Measurements from ENCODE around the gene BACE1. TPM values are rescaled to one million over a fixed set of nuclear protein-coding genes. Genes with fewer than 3 reads are reported as not detected.

Gene BACE1
- total RNA-seq, 1 experiment from 2014 or later: 8.5 TPM

DNA sequence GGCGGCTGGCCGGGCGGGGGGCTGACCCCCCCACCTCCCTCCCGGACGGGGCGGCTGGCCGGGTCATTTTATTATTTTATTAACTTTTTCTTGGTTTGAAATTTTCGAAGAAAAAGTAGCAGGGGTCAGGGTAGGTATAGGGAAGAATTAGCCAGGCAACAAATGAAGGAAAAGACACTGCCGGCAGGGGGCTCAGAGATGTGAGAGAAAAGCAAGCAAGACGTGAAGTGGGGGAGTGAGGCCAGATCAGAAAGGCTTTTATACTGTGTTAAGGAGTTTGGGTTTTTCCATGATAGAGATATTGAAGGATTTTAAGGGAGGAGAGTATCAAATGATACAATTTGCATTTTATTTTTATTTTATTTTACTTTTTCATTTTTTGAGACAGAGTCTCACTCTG lies 64.5 kb downstream of the BACE1 start:
- Mint-ChIP-seq H3K4me3 (no peak overlapping the region), H3K27me3 (ENCODE audit: low read depth) (no peaks in the 10 kb centered on the region), H3K36me3 (peaks cover 47% of the 10 kb centered on the region), H3K27ac (no peak overlapping the region), H3K9me3 (no peaks in the 10 kb centered on the region), H3K4me1 (no peaks in the 10 kb centered on the region)
- CTCF ChIA-PET: no interaction called here
- TF ChIP-seq MYBL2 (CRISPR knock-in tag; IDR thresholded peaks at IDR 0.05) (no peak), ZNF423 (CRISPR knock-in tag; IDR thresholded peaks at IDR 0.05) (no peak), ZNF219 (CRISPR knock-in tag; IDR thresholded peaks at IDR 0.05; ENCODE audit: borderline replicate concordance) (no peak), ZNF263 (CRISPR knock-in tag; IDR thresholded peaks at IDR 0.05; ENCODE audit: low read depth) (no peak), EMX1 (CRISPR knock-in tag; IDR thresholded peaks at IDR 0.05) (no peak), RORB (CRISPR knock-in tag; IDR thresholded peaks at IDR 0.05) (no peak), CREB1 (CRISPR knock-in tag; IDR thresholded peaks at IDR 0.05) (no peak), ZNF671 (CRISPR knock-in tag; IDR thresholded peaks at IDR 0.05) (no peak), SP1 (CRISPR knock-in tag; conservative IDR thresholded peaks at IDR 0.05) (no peak), SMAD4 (CRISPR knock-in tag; IDR thresholded peaks at IDR 0.05) (no peak), TCF7 (CRISPR knock-in tag; IDR thresholded peaks at IDR 0.05; ENCODE audit: low read depth) (no peak), TP53 (CRISPR knock-in tag; IDR thresholded peaks at IDR 0.05) (no peak), RELA (CRISPR knock-in tag; IDR thresholded peaks at IDR 0.05; ENCODE audit: borderline replicate concordance) (no peak), SMAD3 (CRISPR knock-in tag; IDR thresholded peaks at IDR 0.05; ENCODE audit: borderline replicate concordance) (no peak)
- TF ChIP-seq, protein P1, sequence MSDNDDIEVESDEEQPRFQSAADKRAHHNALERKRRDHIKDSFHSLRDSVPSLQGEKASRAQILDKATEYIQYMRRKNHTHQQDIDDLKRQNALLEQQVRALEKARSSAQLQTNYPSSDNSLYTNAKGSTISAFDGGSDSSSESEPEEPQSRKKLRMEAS (CRISPR knock-in tag; IDR thresholded peaks at IDR 0.05): no peak
- TF ChIP-seq, protein P2, sequence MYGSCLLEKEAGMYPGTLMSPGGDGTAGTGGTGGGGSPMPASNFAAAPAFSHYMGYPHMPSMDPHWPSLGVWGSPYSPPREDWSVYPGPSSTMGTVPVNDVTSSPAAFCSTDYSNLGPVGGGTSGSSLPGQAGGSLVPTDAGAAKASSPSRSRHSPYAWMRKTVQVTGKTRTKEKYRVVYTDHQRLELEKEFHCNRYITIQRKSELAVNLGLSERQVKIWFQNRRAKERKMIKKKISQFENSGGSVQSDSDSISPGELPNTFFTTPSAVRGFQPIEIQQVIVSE (CRISPR knock-in tag; IDR thresholded peaks at IDR 0.05; ENCODE audit: borderline replicate concordance): no peak
- TF ChIP-seq, protein P3, sequence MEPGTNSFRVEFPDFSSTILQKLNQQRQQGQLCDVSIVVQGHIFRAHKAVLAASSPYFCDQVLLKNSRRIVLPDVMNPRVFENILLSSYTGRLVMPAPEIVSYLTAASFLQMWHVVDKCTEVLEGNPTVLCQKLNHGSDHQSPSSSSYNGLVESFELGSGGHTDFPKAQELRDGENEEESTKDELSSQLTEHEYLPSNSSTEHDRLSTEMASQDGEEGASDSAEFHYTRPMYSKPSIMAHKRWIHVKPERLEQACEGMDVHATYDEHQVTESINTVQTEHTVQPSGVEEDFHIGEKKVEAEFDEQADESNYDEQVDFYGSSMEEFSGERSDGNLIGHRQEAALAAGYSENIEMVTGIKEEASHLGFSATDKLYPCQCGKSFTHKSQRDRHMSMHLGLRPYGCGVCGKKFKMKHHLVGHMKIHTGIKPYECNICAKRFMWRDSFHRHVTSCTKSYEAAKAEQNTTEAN (CRISPR knock-in tag; IDR thresholded peaks at IDR 0.05): no peak
- TF ChIP-seq, protein P4, sequence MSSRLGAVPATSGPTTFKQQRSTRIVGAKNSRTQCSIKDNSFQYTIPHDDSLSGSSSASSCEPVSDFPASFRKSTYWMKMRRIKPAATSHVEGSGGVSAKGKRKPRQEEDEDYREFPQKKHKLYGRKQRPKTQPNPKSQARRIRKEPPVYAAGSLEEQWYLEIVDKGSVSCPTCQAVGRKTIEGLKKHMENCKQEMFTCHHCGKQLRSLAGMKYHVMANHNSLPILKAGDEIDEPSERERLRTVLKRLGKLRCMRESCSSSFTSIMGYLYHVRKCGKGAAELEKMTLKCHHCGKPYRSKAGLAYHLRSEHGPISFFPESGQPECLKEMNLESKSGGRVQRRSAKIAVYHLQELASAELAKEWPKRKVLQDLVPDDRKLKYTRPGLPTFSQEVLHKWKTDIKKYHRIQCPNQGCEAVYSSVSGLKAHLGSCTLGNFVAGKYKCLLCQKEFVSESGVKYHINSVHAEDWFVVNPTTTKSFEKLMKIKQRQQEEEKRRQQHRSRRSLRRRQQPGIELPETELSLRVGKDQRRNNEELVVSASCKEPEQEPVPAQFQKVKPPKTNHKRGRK (CRISPR knock-in tag; IDR thresholded peaks at IDR 0.05; ENCODE audit: borderline replicate concordance): no peak
- TF ChIP-seq, protein P5, sequence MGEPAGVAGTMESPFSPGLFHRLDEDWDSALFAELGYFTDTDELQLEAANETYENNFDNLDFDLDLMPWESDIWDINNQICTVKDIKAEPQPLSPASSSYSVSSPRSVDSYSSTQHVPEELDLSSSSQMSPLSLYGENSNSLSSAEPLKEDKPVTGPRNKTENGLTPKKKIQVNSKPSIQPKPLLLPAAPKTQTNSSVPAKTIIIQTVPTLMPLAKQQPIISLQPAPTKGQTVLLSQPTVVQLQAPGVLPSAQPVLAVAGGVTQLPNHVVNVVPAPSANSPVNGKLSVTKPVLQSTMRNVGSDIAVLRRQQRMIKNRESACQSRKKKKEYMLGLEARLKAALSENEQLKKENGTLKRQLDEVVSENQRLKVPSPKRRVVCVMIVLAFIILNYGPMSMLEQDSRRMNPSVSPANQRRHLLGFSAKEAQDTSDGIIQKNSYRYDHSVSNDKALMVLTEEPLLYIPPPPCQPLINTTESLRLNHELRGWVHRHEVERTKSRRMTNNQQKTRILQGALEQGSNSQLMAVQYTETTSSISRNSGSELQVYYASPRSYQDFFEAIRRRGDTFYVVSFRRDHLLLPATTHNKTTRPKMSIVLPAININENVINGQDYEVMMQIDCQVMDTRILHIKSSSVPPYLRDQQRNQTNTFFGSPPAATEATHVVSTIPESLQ (CRISPR knock-in tag; IDR thresholded peaks at IDR 0.05): no peak
- ATAC-seq: no peak
- DNase-seq (ENCODE audit: low spot score): no peak
- POLR2A ChIA-PET: no interaction called here

DNA sequence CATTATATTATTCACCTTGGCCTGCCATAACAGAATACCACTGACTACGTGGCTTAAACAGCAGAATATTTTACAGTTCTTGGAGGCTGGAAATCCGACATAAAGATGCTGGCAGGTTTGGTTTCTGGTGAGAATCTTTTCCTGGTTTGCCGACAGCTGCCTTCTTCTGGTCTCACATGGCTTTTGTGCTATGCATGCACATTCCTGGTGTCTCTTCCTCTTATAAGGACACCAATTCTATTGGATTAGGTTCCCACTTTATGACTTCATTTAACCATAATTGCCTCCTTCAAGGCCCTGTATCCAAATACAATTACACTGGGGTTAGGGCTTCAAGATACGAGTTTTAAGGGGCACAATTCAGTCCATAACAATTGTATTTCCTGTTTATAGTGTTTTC lies 66.5 kb downstream of the BACE1 start:
- ChIA-PET POLR2A (no interaction called here), CTCF (no interaction called here)
- Mint-ChIP-seq H3K27me3 (ENCODE audit: low read depth) (no peaks in the 10 kb centered on the region), H3K9me3 (no peaks in the 10 kb centered on the region), H3K4me1 (no peaks in the 10 kb centered on the region), H3K36me3 (peaks cover 61% of the 10 kb centered on the region), H3K27ac (no peak overlapping the region), H3K4me3 (no peak overlapping the region)
- ATAC-seq (no peak), DNase-seq (ENCODE audit: low spot score) (no peak)
- TF ChIP-seq CREM (CRISPR knock-in tag; IDR thresholded peaks at IDR 0.05): no peak
- no peak for TF ChIP-seq ZNF671 (CRISPR knock-in tag; IDR thresholded peaks at IDR 0.05)
- TF ChIP-seq, protein P6, sequence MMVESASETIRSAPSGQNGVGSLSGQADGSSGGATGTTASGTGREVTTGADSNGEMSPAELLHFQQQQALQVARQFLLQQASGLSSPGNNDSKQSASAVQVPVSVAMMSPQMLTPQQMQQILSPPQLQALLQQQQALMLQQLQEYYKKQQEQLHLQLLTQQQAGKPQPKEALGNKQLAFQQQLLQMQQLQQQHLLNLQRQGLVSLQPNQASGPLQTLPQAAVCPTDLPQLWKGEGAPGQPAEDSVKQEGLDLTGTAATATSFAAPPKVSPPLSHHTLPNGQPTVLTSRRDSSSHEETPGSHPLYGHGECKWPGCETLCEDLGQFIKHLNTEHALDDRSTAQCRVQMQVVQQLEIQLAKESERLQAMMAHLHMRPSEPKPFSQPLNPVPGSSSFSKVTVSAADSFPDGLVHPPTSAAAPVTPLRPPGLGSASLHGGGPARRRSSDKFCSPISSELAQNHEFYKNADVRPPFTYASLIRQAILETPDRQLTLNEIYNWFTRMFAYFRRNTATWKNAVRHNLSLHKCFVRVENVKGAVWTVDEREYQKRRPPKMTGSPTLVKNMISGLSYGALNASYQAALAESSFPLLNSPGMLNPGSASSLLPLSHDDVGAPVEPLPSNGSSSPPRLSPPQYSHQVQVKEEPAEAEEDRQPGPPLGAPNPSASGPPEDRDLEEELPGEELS (CRISPR knock-in tag; IDR thresholded peaks at IDR 0.05): no peak
- no peak for TF ChIP-seq JAZF1 (CRISPR knock-in tag; IDR thresholded peaks at IDR 0.05)
- no peak for TF ChIP-seq SP1 (CRISPR knock-in tag; conservative IDR thresholded peaks at IDR 0.05)
- TF ChIP-seq, protein P7, sequence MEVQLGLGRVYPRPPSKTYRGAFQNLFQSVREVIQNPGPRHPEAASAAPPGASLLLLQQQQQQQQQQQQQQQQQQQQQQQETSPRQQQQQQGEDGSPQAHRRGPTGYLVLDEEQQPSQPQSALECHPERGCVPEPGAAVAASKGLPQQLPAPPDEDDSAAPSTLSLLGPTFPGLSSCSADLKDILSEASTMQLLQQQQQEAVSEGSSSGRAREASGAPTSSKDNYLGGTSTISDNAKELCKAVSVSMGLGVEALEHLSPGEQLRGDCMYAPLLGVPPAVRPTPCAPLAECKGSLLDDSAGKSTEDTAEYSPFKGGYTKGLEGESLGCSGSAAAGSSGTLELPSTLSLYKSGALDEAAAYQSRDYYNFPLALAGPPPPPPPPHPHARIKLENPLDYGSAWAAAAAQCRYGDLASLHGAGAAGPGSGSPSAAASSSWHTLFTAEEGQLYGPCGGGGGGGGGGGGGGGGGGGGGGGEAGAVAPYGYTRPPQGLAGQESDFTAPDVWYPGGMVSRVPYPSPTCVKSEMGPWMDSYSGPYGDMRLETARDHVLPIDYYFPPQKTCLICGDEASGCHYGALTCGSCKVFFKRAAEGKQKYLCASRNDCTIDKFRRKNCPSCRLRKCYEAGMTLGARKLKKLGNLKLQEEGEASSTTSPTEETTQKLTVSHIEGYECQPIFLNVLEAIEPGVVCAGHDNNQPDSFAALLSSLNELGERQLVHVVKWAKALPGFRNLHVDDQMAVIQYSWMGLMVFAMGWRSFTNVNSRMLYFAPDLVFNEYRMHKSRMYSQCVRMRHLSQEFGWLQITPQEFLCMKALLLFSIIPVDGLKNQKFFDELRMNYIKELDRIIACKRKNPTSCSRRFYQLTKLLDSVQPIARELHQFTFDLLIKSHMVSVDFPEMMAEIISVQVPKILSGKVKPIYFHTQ (CRISPR knock-in tag; IDR thresholded peaks at IDR 0.05): no peak
- TF ChIP-seq ZNF232 (CRISPR knock-in tag; IDR thresholded peaks at IDR 0.05): no peak

Data from WTC11 (cell line).